ENCODE results near the gene CDK14. TPM values are rescaled to one million over a fixed set of nuclear protein-coding genes. Genes with fewer than 3 reads are reported as not detected.
"Not testable (repeated sequence)": the region's sequence is repeated elsewhere in the genome, so short reads cannot be mapped to it uniquely, and the experiment has no call there.

The CDK14 gene
- total RNA-seq, 1 donor from 2014 or later = 131 TPM

DNA sequence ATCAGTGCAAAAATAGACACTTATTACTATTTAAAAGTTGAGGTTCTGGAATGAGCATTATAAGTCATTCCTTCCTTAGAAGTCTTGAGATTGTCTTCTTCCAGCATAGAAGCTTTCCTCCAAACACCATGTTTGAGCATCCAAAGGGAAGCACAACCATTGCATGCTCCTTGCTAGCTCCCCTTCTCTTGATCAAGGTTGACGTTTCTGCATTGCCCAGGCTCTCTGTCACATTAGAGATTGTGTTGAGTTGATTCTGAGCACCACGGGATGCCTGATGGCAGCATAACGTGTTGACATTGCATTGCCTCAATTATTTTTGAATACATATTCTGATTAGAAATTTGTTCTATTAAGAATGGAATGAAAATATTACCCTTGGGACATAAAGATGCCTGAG lies 322.2 kb downstream of the CDK14 start:
- no peaks in the 10 kb centered on the region for H3K27me3 Mint-ChIP-seq (ENCODE audit: unreplicated experiment)
- no peak for TF ChIP-seq CTCF (IDR thresholded peaks at IDR 0.05)
- H3K36me3 Mint-ChIP-seq (ENCODE audit: unreplicated experiment) = peaks cover 29% of the 10 kb centered on the region
- DNase-seq (ENCODE audit: extremely low spot score, unreplicated experiment) = no peak
- H3K4me3 Mint-ChIP-seq (ENCODE audit: unreplicated experiment) = no peak overlapping the region
- H3K9me3 Mint-ChIP-seq (ENCODE audit: unreplicated experiment) = peaks cover 11% of the 10 kb centered on the region
- peaks cover 17% of the 10 kb centered on the region for H3K4me1 Mint-ChIP-seq (ENCODE audit: unreplicated experiment)
- H3K27ac Mint-ChIP-seq (ENCODE audit: unreplicated experiment) = no peak overlapping the region

- no peak for TF ChIP-seq CTCF (IDR thresholded peaks at IDR 0.05)
- Mint-ChIP-seq H3K9me3 (ENCODE audit: unreplicated experiment) (peaks cover 8% of the 10 kb centered on the region), H3K4me1 (ENCODE audit: unreplicated experiment) (peaks cover 22% of the 10 kb centered on the region), H3K36me3 (ENCODE audit: unreplicated experiment) (peaks cover 21% of the 10 kb centered on the region), H3K27me3 (ENCODE audit: unreplicated experiment) (no peaks in the 10 kb centered on the region), H3K27ac (ENCODE audit: unreplicated experiment) (no peak overlapping the region), H3K4me3 (ENCODE audit: unreplicated experiment) (no peak overlapping the region)
- DNase-seq (ENCODE audit: extremely low spot score, unreplicated experiment) = no peak
Measured at GRCh38 chr7:90919816-90920215, 323.7 kb downstream of the CDK14 start.

DNA sequence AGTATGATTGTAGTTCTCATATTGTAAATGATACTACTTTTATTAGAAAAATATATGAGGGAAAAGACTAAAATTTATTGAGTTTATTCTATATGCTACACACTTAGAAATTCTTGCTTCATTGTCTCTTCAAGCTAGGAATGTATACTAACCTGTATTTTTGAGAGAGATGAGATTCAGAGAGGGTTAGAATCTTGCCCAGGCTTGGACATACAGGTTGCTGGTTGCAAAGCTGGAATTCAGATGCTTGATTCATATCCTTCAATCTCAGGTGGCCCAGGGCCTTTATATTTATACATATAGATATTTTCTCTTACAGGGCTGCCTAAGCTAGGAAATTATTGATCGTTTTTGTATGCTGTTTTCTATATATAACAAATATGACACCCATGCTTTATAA lies 324.2 kb downstream of the CDK14 start:
- no peak overlapping the region for H3K4me3 Mint-ChIP-seq (ENCODE audit: unreplicated experiment)
- no peak for TF ChIP-seq CTCF (IDR thresholded peaks at IDR 0.05)

DNA sequence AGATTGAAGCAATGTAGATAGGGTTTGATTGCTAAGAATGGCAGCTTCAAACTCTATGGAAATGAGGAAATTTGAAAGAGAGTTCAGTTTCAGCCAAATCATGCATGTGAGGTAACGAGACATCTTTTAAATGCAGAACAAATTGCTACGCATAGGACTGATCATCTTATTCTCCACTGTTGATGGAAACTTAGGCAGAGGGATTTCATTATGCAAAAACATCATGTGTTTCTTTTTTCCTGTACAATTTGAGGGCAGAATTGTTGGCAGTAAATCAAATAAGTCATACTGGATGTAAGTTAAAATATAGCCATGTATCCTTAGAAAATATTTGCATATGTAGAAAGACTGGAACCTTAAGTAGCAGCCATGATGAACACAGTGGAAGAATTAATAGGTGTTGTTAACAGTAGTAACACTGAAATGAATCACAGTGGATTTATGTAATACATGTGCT lies 327.4 kb downstream of the CDK14 start:
- no peaks in the 10 kb centered on the region for H3K9me3 Mint-ChIP-seq (ENCODE audit: unreplicated experiment)
- no peak overlapping the region for H3K27ac Mint-ChIP-seq (ENCODE audit: unreplicated experiment)
- peaks cover 12% of the 10 kb centered on the region for H3K36me3 Mint-ChIP-seq (ENCODE audit: unreplicated experiment)
- DNase-seq (ENCODE audit: extremely low spot score, unreplicated experiment) = no peak
- no peak overlapping the region for H3K4me3 Mint-ChIP-seq (ENCODE audit: unreplicated experiment)
- TF ChIP-seq CTCF (IDR thresholded peaks at IDR 0.05) = no peak
- H3K4me1 Mint-ChIP-seq (ENCODE audit: unreplicated experiment) = peaks cover 12% of the 10 kb centered on the region
- no peaks in the 10 kb centered on the region for H3K27me3 Mint-ChIP-seq (ENCODE audit: unreplicated experiment)

More for the DNA sequence above, 324.2 kb downstream of the CDK14 start:
- Mint-ChIP-seq H3K4me1 (ENCODE audit: unreplicated experiment) (peaks cover 22% of the 10 kb centered on the region), H3K27ac (ENCODE audit: unreplicated experiment) (no peak overlapping the region), H3K36me3 (ENCODE audit: unreplicated experiment) (peaks cover 21% of the 10 kb centered on the region), H3K27me3 (ENCODE audit: unreplicated experiment) (no peaks in the 10 kb centered on the region), H3K9me3 (ENCODE audit: unreplicated experiment) (peaks cover 7% of the 10 kb centered on the region)
- no peak for DNase-seq (ENCODE audit: extremely low spot score, unreplicated experiment)

GRCh38 chr7:90928700-90929424 lies 332.7 kb downstream of the CDK14 start:
- H3K27ac Mint-ChIP-seq (ENCODE audit: unreplicated experiment); H3K9me3 Mint-ChIP-seq (ENCODE audit: unreplicated experiment); H3K27me3 Mint-ChIP-seq (ENCODE audit: unreplicated experiment); H3K36me3 Mint-ChIP-seq (ENCODE audit: unreplicated experiment); H3K4me3 Mint-ChIP-seq (ENCODE audit: unreplicated experiment); DNase-seq (ENCODE audit: extremely low spot score, unreplicated experiment): not testable (repeated sequence)
- H3K4me1 Mint-ChIP-seq (ENCODE audit: unreplicated experiment) = peaks cover 24% of the 10 kb centered on the region
- TF ChIP-seq CTCF (IDR thresholded peaks at IDR 0.05) = peak; percentile 13

All from osteocyte (in vitro differentiated cells).